Neural cell (in vitro differentiated cells): ENCODE measurements around the gene LPIN3.

Source experiments
- CTCF ChIP-seq: fragments of 450-650 bp; IDR thresholded peaks from 2 replicates; pipeline ENCODE4 v1.5.1; 2014; ENCODE audit warnings: antibody characterized with exemption, mild to moderate bottlenecking, moderate library complexity; ENCODE audit not compliant: poor library complexity, severe bottlenecking
- EP300 ChIP-seq: fragments of 450-650 bp; conservative IDR thresholded peaks from 2 replicates; pipeline ENCODE4 v1.6.1; 2014; ENCODE audit warnings: antibody characterized with exemption, mild to moderate bottlenecking, moderate library complexity; ENCODE audit not compliant: poor library complexity, severe bottlenecking
- EZH2 ChIP-seq: fragments of 200-600, 300-800 bp; shearing (Covaris generic), sonication (generic); IDR thresholded peaks from 2 replicates; pipeline ENCODE4 v1.6.1; 2014; ENCODE audit warnings: antibody characterized with exemption, low read length, borderline replicate concordance, mild to moderate bottlenecking; ENCODE audit not compliant: insufficient read depth, poor library complexity, severe bottlenecking
- REST ChIP-seq: IDR thresholded peaks from 2 replicates; pipeline ENCODE4 v1.6.1; 2012; ENCODE audit warnings: borderline replicate concordance
- SMC3 ChIP-seq: fragments of 450-650 bp; conservative IDR thresholded peaks from 2 replicates; pipeline ENCODE4 v1.6.1; 2014; ENCODE audit warnings: antibody characterized with exemption, mild to moderate bottlenecking, moderate library complexity; ENCODE audit not compliant: poor library complexity

GRCh38 chr20:41350408-41350962 is 9.9 kb downstream of the LPIN3 start:
- TF ChIP-seq CTCF (no peak), REST (no peak), EP300 (no peak), EZH2 (no peak), SMC3 (no peak)
